ENCODE data around the gene CTTNBP2NL.

The CTTNBP2NL gene

DNA sequence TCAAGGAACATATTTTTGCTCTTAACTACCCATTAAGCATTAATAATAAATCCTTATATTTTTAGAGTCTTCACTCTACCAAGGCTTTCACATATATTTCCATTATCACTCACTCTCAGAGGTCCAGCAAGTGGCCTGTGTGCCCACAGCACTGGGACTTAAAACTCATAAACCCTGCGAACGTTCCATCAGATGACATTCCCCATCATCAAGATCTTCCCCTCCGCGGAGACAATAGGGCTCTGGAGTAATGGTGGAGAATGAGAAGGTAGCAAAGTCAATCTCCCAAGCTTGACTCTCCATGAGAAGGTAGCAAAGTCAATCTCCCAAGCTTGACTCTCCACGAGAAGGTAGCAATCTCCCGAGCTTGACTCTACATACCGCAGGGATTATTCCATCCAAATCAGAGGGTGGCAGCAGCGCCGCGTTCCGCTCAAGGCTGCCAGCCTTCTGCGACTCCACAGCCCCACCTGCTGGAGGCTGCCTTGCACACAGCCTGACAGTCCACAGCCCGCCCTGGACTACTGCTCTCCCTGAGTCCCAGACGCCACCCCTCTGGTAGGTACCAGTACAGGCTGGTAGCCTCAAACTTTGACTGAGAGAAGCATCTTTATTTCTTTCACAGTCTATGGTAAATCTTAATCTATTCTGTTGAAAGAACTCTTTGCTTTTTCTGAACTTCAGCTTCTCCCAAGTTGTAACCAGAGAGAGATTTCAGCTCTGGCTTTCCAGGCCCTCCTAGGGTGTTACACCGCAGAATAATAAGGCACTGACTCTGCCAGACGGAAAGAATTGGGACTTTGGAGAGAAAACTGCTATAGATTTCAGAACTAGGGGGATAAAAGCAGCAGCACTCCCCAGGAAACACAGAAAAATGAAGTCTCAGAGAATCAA lies 26.4 kb upstream of the CTTNBP2NL start:
- WGBS, result 30% methylated on average over 14 of the region's 16 CpGs
- no peaks in the 10 kb centered on the region; the same call in 1 of the 2 replicates for H3K27me3 ChIP-seq (ENCODE audit: insufficient read depth, low read length)
- H3K4me1 ChIP-seq (ENCODE audit: insufficient read depth, low read length), result no peaks in the 10 kb centered on the region
- no peak overlapping the region for H3K27ac ChIP-seq (ENCODE audit: low read depth, low read length)
- H3K9me3 ChIP-seq (ENCODE audit: insufficient read depth, low read depth, low read length), result no peaks in the 10 kb centered on the region
- no peaks in the 10 kb centered on the region for H3K36me3 ChIP-seq (ENCODE audit: insufficient read depth, low read length)
- no peak overlapping the region for H3K9ac ChIP-seq (ENCODE audit: low read depth, low read length)
- H3K4me3 ChIP-seq (ENCODE audit: low read length), result no peak overlapping the region

DNA sequence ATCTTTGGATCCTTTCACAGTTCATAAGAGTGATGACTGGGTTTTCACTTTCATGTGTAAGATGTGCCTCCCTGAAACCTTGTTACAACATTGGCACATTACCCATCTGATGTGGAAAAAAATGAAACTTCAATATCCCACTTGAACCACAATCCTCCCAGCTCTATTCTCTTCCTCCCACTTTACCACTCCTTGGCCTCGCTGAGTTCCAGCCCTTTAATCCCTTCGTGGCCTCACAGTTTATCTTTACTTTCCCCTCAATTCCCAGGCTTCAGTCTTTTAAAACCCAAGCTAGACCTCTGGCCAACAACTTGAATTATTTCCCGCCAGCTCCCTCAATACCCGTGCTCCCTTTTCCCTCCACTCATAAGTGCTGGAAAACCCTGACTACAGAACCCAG lies 25.0 kb upstream of the CTTNBP2NL start:
- no peaks in the 10 kb centered on the region for H3K36me3 ChIP-seq (ENCODE audit: insufficient read depth, low read length)
- H3K4me3 ChIP-seq (ENCODE audit: low read length), result no peak overlapping the region
- no peak overlapping the region for H3K9ac ChIP-seq (ENCODE audit: low read depth, low read length)
- 82% methylated on average over 4 of the region's 4 CpGs for WGBS
- no peaks in the 10 kb centered on the region; the same call in 1 of the 2 replicates for H3K27me3 ChIP-seq (ENCODE audit: insufficient read depth, low read length)
- H3K4me1 ChIP-seq (ENCODE audit: insufficient read depth, low read length), result no peaks in the 10 kb centered on the region
- no peak overlapping the region for H3K27ac ChIP-seq (ENCODE audit: low read depth, low read length)
- no peaks in the 10 kb centered on the region for H3K9me3 ChIP-seq (ENCODE audit: insufficient read depth, low read depth, low read length)

GRCh38 chr1:112371775-112372174 lies 24.2 kb upstream of the CTTNBP2NL start:
- no peak overlapping the region for H3K9ac ChIP-seq (ENCODE audit: low read depth, low read length)
- 91% methylated on average over 2 of the region's 3 CpGs for WGBS
- H3K27me3 ChIP-seq (ENCODE audit: insufficient read depth, low read length), result no peaks in the 10 kb centered on the region; the same call in 1 of the 2 replicates
- no peak overlapping the region for H3K27ac ChIP-seq (ENCODE audit: low read depth, low read length)
- no peak overlapping the region for H3K4me3 ChIP-seq (ENCODE audit: low read length)
- no peaks in the 10 kb centered on the region for H3K36me3 ChIP-seq (ENCODE audit: insufficient read depth, low read length)
- no peaks in the 10 kb centered on the region for H3K9me3 ChIP-seq (ENCODE audit: insufficient read depth, low read depth, low read length)
- H3K4me1 ChIP-seq (ENCODE audit: insufficient read depth, low read length), result no peaks in the 10 kb centered on the region

- H3K36me3 ChIP-seq (ENCODE audit: insufficient read depth, low read length), result no peaks in the 10 kb centered on the region
- H3K27me3 ChIP-seq (ENCODE audit: insufficient read depth, low read length), result no peaks in the 10 kb centered on the region; the same call in 1 of the 2 replicates
- no peak overlapping the region for H3K9ac ChIP-seq (ENCODE audit: low read depth, low read length)
- H3K4me1 ChIP-seq (ENCODE audit: insufficient read depth, low read length), result no peaks in the 10 kb centered on the region
- no peak overlapping the region for H3K27ac ChIP-seq (ENCODE audit: low read depth, low read length)
- H3K4me3 ChIP-seq (ENCODE audit: low read length), result no peak overlapping the region
- no peaks in the 10 kb centered on the region for H3K9me3 ChIP-seq (ENCODE audit: insufficient read depth, low read depth, low read length)
- WGBS, result 92% methylated on average over 1 of the region's 1 CpG
These were observed 22.2 kb upstream of the CTTNBP2NL start for GRCh38 chr1:112373806-112374205.

DNA sequence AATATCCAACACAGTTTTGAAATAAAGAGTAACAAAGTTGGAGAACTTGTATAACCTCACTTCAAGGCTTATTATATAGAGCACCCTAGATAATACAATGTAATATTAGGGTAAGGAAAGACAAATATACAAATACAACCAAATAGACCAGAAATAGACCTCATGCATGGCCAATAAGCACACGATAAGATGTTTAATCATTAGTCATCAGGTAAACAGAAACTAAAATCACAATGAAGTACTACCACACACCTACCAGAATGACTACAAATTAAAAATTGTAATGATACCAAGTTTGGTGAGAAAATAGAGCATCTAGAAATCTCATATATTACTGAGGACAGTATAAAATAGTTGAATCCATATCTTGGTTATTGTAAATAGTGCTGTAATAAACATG lies 20.3 kb upstream of the CTTNBP2NL start:
- WGBS, result 85% methylated on average over 1 of the region's 1 CpG
- Histone ChIP-seq H3K4me3 (ENCODE audit: low read length) (no peak overlapping the region), H3K27ac (ENCODE audit: low read depth, low read length) (no peak overlapping the region), H3K36me3 (ENCODE audit: insufficient read depth, low read length) (no peaks in the 10 kb centered on the region), H3K9ac (ENCODE audit: low read depth, low read length) (no peak overlapping the region), H3K9me3 (ENCODE audit: insufficient read depth, low read depth, low read length) (no peaks in the 10 kb centered on the region), H3K4me1 (ENCODE audit: insufficient read depth, low read length) (no peaks in the 10 kb centered on the region), H3K27me3 (ENCODE audit: insufficient read depth, low read length) (peaks cover 3% of the 10 kb centered on the region; the same call in 1 of the 2 replicates)

- WGBS, result 76% methylated on average over 1 of the region's 1 CpG
- H3K27ac ChIP-seq (ENCODE audit: low read depth, low read length), result no peak overlapping the region
- H3K9me3 ChIP-seq (ENCODE audit: insufficient read depth, low read depth, low read length), result no peaks in the 10 kb centered on the region
- no peaks in the 10 kb centered on the region for H3K4me1 ChIP-seq (ENCODE audit: insufficient read depth, low read length)
- H3K27me3 ChIP-seq (ENCODE audit: insufficient read depth, low read length), result peaks cover 3% of the 10 kb centered on the region; the same call in 1 of the 2 replicates
- H3K4me3 ChIP-seq (ENCODE audit: low read length), result no peak overlapping the region
- H3K9ac ChIP-seq (ENCODE audit: low read depth, low read length), result no peak overlapping the region
- H3K36me3 ChIP-seq (ENCODE audit: insufficient read depth, low read length), result no peaks in the 10 kb centered on the region
These were observed 15.7 kb upstream of the CTTNBP2NL start for GRCh38 chr1:112380356-112380755.

DNA sequence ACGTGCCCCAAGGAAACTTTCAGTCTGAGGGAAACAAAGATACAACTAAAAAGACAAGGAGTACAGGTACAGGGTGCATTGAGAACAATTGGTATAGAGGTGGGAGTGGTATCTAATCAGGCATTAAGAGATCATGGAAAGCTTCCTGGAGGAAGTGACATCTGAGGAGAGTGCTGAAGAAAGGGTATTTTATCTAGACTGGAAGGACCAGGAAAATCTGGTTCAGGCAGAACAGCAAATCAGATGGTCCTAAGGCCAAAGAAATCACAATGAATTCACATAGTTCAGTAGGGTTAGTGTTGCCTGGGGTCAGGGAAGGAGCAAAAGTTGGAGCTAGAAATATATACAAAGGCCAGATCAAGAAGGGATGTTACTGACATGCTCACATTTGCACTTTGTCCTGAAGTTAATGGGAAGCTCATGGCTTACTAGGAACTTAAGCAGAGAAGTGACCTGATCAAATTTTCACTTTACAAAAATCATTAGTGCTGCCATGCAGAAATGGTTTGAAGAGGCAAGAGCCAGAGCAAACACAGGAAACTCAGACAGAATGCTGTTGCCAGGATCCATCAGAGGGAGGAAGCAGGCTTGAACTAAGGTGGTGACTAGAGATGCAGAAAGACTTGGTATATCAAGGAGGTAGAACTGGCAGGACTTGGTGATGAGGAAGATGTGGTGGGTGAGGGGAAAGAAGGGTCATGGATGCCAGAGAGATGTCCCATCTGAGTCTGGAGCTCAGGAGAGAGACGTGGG lies 14.5 kb upstream of the CTTNBP2NL start:
- Histone ChIP-seq H3K9ac (ENCODE audit: low read depth, low read length) (no peak overlapping the region), H3K27ac (ENCODE audit: low read depth, low read length) (no peak overlapping the region), H3K36me3 (ENCODE audit: insufficient read depth, low read length) (no peaks in the 10 kb centered on the region), H3K4me3 (ENCODE audit: low read length) (no peak overlapping the region), H3K9me3 (ENCODE audit: insufficient read depth, low read depth, low read length) (no peaks in the 10 kb centered on the region), H3K4me1 (ENCODE audit: insufficient read depth, low read length) (no peaks in the 10 kb centered on the region), H3K27me3 (ENCODE audit: insufficient read depth, low read length) (peaks cover 3% of the 10 kb centered on the region; the same call in 1 of the 2 replicates)
- 87% methylated on average over 2 of the region's 2 CpGs for WGBS

GRCh38 chr1:112383759-112384370 lies 12.1 kb upstream of the CTTNBP2NL start:
- Histone ChIP-seq H3K36me3 (ENCODE audit: insufficient read depth, low read length) (no peaks in the 10 kb centered on the region), H3K4me3 (ENCODE audit: low read length) (no peak overlapping the region), H3K27ac (ENCODE audit: low read depth, low read length) (no peak overlapping the region), H3K9me3 (ENCODE audit: insufficient read depth, low read depth, low read length) (no peaks in the 10 kb centered on the region), H3K4me1 (ENCODE audit: insufficient read depth, low read length) (peaks cover 6% of the 10 kb centered on the region; the same call in 1 of the 2 replicates), H3K27me3 (ENCODE audit: insufficient read depth, low read length) (peaks cover 3% of the 10 kb centered on the region; the same call in 1 of the 2 replicates), H3K9ac (ENCODE audit: low read depth, low read length) (no peak overlapping the region)
- 88% methylated on average over 1 of the region's 1 CpG for WGBS

DNA sequence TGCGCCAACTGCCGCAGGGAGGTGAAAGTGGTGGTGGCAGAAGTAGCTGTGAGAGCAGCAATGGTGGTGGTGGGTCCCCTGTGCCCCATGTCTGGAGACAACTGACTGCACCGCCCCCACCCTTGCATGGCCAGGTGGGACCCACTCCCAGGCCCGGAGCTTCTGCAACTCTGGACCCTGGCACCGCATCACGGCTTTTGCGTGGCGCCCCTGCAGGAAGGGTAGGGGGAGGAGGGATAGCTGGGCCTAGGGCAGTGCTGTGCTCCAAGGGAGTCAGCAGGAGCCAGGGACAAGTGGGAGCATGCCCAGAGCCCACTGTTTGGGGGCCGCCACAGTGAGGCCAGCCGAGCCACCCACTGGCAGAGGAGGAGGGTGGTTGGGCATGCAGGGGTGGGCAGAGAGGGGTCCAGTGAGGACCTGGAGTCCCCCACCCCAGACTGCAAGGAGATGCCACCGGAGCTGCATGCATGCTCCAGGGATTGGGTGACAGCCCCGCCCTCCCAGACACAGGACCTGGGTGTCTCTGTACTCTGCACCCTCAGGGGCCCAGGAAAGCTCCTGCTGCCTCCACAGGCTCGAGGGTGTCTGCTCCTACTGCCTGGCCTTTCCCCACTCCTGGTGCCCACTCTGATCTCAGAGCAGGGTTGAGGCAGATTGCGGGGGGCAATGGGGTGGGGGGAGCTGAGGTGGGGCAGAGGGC lies 9.8 kb upstream of the CTTNBP2NL start:
- Histone ChIP-seq H3K27ac (ENCODE audit: low read depth, low read length) (no peak overlapping the region), H3K9ac (ENCODE audit: low read depth, low read length) (no peak overlapping the region), H3K4me3 (ENCODE audit: low read length) (no peak overlapping the region), H3K9me3 (ENCODE audit: insufficient read depth, low read depth, low read length) (no peaks in the 10 kb centered on the region), H3K4me1 (ENCODE audit: insufficient read depth, low read length) (peaks cover 8% of the 10 kb centered on the region; the same call in 1 of the 2 replicates), H3K36me3 (ENCODE audit: insufficient read depth, low read length) (no peaks in the 10 kb centered on the region), H3K27me3 (ENCODE audit: insufficient read depth, low read length) (no peaks in the 10 kb centered on the region)
- 95% methylated on average over 14 of the region's 14 CpGs for WGBS

- Histone ChIP-seq H3K9ac (ENCODE audit: low read depth, low read length) (no peak overlapping the region), H3K27me3 (ENCODE audit: insufficient read depth, low read length) (no peaks in the 10 kb centered on the region), H3K9me3 (ENCODE audit: insufficient read depth, low read depth, low read length) (no peaks in the 10 kb centered on the region), H3K36me3 (ENCODE audit: insufficient read depth, low read length) (no peaks in the 10 kb centered on the region), H3K4me1 (ENCODE audit: insufficient read depth, low read length) (peaks cover 11% of the 10 kb centered on the region; the same call in 1 of the 2 replicates), H3K4me3 (ENCODE audit: low read length) (no peak overlapping the region), H3K27ac (ENCODE audit: low read depth, low read length) (no peak overlapping the region)
- WGBS, result 87% methylated on average over 2 of the region's 2 CpGs
These were observed 9.2 kb upstream of the CTTNBP2NL start for GRCh38 chr1:112386731-112387346.
